HuH-7 (cell line): ENCODE results near the gene PRR36.
"Not testable (repeated sequence)": the region's sequence is repeated elsewhere in the genome, so short reads cannot be mapped to it uniquely, and the experiment has no call there.

Source experiments
- DNase-seq: peaks from one replicate; pipeline ENCODE4 v3.0.0; 2011; ENCODE audit warnings: low spot score

Gene PRR36

DNA sequence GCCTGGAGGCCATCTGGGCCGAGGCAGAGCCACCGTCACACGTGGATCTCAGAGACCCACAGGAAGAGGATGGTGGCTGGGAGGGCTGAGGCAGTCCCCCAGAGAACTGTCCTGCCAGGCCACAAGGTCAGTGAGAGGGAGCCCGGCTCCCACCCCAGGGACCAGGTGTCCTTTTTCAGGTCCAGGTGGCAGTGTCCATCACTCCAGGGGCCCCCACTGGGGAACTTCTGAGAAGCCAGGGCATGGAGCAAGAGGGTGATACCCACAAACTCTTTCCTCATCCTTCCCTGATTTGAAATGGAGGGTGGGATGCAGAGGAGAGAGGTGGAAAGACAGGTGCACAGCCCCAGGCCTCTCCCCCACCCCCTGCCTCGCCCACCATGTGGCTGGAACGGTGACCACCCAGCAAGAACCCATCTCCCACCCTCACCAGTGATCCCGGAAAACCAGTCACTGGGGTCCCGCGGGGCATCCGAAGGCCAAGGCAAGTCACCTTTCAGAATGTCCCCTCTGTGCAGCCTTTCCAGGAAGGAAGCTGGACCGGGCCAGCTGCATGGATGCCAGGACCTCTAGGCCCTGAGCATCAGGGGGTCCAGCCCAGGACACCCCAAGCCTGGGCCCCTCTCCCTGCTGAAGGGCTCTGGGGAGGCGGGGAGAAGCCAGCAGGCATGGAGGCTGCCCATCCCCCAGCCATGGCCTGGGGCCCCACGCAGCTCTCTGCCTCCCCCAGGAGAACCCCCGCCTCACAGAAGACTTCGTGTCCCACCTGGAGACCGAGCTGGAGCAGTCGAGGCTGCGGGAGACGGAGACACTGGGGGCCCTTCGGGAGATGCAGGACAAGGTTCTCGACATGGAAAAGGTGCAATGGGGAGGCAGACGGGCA lies 14.1 kb downstream of the PRR36 start:
- DNase-seq, result no peak

DNA sequence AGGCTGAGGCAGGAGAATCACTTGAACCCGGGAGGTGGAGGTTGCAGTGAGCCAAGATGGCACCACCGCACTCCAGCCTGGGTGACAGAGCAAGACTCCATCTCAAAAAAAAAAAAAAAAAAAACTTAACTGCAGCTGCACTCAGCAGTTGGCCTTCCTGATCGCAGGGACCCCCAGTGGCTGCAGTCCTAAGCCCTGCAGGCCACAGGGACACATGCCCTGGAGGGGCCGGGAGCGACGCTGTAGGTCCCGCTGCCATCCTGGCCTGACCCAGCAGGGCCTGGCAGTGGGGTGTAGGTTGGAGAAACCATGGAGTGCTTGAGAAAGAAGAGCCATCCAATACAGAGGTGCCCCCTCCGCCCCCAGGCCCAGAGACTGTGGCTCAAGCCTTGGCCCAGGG lies 15.1 kb downstream of the PRR36 start:
- DNase-seq, result not testable (repeated sequence)

DNA sequence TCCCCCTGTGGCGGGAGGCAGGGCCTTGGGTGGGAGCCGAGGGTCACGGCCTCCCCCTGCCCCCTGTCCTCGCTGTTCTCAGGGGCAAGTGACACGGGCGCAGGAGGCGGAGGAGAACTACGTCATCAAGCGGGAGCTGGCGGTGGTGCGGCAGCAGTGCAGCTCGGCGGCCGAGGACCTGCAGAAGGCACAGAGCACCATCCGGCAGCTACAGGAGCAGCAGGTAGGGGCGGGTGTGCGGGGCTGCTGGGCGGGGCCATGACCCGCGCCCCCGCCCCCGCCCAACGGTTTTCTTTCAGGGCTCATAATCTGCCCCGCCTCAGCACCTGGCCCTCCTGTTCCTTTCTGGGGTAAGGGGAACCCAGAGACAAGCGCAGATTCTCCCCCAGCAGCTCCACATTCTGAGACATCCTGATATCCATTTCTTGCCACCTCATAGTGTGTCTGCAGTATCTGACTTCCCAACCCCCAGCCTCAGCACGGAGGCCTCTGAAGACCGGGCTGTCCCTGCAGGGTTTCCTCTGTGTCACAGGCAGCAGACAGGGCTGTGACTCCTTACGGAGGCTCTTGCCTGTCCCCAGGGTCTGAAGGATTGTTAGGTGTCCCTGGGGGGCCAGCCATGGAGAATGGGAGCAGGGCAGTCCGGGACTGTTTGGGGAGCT lies 15.9 kb downstream of the PRR36 start:
- DNase-seq, result no peak

DNA sequence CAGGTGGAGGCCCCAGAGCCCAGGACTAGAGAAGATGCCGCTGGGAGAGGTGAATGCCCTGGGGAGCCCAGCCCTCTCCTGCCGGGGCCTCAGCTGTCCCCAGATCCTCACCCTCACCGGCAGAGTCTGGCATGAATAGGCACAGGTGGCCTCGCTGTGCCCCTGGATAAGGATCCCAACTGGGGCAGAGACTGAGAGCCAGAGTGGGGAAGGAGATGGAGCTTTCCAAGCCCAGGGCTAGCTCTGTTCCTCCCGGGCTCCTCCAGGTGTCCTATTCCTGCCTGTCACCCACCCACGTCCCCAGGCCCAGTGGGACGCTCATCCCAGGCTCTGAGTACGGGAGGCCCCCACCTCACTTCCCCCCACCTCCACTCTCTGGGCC lies 16.5 kb downstream of the PRR36 start:
- no peak for DNase-seq

DNA sequence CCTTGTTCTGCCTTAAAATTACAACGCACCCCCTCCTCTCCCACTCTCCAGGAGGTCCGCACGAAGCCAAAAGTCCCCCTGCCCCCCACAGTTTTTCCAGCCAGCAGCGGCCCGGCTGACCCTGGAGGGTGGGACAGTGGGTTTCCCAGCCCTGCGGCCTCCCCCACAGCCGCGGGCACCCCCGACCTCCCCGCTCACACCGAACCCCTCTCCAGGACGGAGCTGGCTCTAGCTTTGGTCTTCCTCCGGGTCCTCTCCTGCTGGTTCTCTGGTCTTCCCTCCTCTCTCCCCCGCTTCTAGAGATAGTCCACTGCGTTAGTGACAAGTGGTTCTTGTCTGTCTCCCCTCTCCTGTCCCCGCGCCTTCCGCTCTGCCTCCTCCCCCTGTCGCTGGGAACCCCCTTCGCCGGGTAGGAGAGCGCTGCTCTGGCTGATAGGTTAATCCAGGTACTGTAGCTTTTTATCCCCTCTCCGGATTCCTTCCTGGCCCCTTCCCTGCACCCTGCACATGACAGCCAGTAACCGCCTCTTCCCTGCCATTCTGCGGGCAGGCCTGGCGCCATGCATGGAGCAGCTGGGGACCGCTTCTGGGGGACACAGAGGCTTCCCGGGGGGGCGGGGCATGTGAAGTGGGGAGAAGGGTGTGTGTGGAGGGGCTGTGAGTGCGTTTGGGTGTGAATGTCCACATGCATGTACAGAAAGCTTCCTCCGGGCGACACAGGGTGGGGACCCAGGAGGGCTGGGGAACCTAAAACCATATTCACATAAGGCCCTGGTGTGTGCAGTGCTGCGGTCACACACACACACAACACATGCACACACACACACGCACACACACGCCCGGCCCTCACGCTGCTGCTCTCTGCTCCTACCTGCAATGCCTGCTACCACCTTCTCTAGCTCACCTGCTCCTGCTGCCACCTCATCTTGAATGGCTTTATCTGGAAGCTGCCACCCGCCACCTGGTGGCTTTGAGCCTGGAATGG lies 17.2 kb downstream of the PRR36 start:
- DNase-seq, result no peak

DNA sequence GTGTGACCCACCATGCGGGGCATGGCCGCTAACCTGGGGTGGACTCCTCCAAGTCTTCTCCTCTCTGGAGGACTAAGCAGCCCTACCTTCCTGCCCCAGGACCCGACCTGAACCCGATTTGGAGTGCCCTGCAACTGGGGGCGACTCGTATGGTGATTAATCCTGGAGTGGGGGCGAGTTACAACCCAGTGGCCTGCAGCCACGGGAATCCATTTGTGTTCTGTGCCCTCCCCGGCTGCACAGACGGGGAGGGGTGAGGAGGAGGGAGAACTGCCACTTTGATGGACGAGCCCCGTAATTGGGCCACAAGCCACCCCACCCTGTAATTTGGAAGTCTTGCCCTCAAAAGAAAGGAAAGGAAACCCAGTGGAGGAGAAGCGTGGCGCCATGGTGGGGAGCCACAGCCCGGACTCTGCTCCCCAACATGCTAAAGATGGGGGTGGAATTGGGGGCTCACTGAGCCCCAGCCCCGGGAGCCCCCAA lies 18.0 kb downstream of the PRR36 start:
- no peak for DNase-seq

DNA sequence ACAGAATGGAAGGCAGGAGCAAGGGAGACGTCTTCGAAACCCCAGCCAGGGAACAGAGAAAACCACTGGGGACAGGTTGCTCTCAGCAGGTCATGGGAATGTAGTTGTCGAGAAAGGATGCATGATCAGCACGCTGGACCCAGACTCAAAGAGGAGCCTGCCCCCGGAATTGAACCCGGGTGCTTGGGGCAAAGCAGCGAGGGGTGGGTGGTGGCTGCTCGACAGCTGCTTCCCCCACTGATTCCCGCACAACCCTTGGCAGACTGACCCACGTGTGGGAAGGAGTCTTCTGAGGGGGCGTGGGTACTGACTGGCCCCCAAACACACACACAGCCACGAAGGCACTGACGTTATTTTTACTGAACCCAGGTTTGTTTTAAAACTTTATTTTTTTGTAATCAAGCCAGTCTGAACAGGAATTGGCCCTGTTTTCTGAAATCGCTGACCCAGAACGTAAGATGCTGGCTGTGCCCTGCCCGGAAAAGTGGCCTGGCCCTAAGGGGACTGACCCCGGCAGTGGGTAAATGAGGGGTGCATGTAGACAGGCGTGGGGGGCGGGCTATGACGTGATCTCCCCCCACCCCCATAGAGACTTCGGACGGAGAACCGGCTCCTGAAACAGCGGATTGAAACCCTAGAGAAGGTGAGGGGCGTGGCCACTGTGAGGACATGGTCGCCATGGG lies 18.6 kb downstream of the PRR36 start:
- no peak for DNase-seq

DNA sequence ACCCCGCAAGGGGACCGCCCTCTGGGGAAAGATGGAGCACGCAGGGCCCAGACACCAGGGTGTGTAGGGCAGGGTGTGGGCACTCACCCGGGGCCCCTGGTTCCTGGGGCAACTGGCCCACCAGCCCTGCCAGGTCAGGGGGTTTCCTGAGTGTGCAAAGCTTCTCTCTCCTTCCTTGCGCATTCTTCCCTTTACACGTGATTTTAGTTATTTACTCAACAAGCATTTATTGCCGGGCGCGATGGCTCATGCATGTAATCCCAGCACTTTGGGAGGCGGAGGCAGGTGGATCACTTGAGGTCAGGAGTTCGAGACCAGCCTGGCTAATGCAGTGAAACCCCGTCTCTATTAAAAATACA lies 20.4 kb downstream of the PRR36 start:
- DNase-seq, result no peak

DNA sequence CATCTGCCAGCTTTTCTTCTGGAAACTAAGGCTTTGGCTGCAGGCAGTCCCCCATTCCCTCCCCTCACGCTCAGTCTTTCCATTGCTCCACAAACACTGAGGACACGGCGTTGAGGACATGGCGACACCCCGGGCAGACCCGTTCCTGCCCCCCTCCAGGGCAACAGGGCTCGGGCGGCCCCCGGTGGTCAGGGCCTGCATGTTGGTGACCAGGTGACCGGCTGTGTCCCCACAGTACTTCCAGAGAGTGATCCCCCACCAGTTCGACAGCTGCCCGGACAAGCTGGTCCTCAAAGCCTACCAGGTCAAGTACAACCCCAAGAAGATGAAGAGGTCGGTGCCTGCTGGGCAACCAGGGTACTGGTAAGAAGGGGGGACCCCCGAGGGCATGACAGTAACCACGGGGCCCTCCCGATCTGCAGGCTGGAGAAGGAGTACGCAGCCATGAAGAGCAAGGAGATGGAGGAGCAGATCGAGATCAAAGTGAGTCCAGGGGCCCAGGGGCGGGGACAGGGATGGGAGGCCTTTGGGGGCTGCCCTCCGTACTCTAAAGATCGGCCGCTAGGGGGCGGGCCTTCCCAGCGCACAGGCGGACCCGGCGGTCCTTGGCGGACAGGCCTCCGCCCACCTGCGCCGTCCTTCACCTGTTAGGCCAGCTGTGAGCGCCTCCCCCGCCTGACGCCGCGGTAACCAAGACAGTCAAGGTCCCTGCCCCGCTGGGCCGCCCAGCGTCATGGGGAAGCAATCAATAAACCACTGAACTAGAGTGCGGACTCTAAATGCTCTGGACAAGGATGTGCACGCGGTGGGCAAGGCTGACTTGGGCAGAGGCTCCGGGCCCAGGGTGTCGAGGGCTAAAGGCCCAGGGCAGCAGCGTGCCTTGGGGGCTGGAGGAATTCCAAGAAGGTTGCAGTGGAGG lies 21.1 kb downstream of the PRR36 start:
- DNase-seq, result peak; percentile 95

DNA sequence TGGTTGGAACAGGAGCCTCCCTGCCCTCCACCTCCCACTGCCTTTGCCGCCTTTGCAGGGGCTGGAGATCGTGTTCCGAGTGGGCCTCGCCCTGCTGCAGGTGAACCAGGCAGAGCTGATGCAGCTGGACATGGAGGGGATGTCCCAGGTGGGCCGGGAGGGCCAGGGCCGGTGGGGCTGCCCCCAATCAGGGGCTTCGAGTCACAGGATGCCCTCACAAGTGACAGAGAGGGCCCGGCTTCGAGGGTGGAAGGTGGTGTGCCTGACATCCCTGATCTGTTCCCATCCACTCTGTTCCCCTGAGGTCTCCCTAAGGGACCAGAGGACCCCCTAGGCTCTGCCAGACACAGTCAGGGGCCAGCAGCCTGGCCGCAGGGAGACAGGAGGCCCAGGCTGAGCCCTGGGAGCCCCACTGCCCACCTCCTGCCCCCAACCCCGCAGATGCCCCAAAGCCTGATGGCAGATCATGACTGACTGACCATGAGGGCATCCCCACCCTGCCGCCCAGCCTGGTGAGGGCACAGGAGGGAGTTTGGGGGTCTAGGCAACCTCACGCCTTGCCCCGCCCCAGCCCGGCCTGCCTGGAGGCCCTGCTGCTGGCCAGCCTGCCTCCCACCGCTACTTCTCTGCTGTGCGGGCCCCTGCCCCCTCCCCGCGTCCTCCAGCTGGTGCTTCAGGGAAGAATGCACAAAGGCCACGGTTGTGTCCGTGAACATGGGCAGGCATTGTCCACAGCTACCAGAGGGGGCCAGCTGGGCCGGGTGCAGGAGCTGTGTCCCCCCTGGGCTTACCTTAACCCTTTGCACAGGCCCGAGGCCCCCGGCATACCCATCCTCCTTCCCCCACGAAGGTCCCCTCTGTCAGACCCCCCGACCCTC lies 22.3 kb downstream of the PRR36 start:
- no peak for DNase-seq

DNA sequence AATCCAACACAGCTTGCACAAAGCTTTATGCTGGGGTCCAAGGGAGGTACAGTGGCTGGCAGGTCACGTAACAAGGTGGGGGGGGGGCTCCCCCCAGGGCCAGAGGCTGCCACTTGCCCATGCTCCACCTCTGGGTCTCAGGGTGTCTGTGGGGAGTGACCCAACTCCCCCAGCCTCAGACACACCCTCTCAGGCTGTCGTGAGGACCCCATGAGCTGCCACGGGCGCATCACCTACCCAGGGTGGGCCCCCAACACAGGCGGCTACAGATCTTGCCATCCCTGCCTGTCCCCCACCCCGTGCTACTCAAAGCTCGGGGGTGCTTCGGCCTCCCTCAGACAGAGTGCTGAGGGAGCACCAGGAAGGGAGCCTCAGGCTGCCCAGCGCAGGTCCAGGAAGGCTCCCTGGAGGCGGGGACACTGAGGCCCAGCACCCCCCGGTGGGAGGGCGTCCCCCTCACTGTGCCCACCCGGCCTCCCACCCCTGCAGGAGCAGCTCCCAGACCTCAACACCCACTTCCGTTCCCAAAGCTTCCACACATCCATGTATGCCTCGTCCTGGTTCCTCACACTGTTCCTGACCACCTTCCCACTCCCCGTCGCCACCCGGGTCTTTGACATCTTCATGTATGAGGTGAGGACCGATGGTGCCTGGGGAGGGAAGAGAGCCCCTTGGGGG lies 23.1 kb downstream of the PRR36 start:
- no peak for DNase-seq

DNA sequence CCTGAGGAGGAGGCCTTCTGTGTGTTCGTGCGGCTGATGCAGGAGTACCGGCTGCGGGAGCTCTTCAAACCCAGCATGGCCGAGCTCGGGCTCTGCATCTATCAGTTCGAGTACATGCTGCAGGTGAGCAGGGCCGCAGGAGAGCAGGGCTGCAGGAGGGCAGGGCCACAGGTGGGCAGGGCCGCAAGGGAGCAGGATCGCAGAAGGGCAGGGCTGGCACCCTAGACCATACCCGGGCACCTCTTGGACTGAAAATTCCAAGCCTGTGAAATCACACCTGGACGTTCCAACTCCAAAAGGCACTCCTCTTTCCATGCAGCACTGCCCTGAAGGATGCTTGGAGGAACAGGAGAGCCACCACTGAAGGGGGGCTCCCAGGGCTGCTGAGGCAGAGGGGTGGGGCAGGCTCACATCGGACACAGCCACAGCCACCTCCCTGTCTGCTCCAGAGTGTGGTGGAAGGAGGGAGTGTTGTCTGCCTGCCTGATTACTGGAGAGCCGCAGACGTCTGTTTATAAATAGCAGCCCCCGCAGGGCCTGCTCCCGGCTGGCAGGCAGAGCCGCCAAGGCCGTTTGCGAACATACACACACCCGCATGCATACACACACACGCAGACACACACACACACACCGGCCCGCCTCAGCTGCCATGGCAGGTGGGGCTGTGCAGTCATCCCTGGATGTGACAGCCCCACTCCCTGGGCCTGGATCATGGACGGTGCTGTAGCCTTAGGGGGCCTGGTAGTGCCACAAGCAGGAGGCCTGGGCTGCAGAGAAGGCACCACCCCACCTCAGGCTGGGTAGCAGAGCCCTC lies 24.0 kb downstream of the PRR36 start:
- DNase-seq, result no peak

DNA sequence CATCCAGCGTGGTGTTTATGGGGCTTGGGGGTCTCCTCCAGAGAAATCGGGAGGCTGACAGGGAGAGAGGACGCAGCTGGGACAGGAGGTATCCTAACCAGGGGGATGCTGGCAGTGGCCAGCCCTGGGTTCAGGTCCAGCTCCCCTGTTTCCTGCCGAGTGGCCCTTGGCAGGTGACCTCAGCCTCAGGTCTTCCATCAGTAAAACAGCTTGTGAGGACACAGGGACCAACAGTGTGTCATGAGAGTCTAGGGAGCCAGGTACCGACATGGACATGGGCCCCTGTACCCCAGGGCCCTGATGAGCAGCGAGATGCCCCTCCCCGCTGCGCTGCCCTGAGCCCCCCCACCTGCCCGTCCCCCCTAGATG lies 24.6 kb downstream of the PRR36 start:
- no peak for DNase-seq

DNA sequence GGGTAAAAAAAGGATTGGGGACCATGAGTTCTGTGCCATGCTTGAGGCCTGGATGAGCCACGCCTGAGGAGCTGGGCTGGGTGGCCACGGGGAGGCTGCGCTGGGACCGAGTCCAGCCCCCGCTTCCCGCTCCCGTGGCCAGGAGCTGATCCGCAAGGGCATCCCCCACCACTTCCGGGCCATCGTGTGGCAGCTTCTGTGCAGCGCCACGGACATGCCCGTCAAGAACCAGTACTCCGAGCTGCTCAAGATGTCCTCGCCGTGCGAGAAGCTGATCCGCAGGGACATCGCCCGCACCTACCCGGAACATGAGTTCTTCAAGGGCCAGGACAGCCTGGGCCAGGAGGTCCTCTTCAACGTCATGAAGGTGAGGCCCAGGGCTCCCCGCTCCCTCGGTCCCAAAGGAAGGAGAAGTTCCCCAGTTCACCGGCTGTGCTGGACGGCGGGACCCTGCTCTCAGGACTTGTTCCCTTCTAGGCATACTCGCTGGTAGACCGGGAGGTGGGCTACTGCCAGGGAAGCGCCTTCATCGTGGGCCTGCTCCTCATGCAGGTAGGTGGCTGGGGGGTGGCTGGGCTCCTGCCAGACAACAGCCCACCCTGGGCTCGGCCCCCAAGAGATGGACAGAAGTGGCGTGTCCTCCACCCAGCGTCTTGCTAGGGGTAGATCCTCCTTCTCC lies 25.3 kb downstream of the PRR36 start:
- DNase-seq, result no peak

DNA sequence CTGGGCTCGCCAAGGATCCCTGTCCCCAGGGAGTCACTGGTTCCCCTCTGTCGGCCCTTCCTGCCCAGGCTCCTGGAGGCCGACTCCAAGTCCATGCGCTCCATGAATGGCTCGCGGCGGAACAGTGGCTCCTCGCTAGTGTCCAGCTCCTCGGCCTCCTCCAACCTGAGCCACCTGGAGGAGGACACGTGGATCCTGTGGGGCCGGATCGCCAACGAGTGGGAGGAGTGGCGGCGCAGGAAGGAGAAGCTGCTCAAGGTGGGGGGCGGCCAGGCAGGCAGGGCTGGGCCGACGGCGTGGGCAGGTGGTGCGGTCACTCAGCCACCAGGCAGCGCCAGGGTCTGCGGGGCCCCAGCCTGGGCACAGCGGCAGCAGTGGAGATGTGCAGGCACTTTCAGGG lies 26.5 kb downstream of the PRR36 start:
- DNase-seq, result no peak

DNA sequence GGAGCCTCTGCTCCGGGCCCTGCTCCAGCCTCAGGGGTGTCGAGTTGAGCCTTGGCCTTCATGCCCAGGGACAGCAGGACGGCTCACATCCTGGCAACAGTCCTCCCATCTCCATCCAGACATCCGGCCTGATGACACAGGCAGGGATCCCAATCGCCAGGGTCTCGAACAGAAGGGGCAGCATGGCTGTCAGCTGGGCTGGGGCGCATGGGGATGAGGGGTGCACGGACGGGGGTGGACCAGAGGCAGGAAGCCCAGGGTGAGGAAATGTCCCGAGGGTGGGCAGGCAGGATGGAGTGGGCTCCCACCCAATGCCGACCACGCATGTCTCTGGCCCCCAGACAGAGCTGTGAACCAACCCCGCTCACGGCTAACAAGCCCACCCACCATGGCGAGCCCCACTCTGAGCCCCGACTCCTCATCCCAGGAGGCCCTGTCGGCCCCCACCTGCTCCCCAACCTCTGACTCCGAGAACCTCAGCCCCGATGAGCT lies 28.0 kb downstream of the PRR36 start:
- no peak for DNase-seq

DNA sequence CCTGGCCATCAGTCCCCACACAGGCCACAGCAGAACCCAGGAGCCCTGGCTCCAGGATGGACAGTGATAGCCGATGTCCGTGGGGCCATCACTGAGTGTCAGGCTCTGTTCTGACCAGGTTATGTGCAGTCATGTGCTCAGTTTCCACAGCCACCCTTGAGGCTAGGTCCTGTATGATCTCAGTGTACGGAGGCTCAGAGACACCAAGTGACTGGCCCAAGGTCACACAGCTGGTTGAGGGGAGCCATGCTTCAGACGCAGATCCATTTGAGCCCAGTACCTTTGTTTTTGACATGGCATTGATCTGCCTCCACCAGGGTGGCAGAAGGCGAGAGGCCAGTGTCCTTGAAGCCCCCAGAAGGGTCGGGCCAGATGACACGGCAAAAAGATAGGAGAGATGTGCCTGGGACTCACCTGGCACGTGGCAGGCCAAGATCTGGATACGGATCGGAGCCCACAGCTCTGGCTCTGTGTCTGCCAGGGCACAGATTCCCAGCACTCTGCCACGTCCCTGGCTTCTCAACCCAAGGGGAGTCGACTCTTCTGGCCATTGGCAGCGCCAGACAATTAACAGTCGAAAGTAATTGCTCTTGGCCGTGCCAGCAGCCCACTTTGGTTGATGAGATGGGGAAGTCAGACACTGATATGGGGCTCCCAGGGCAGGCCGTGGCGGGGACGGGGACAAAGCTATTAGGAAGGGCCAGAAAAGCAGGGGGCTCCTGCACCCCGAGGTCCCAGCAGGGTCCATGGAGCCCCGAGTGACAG lies 28.6 kb downstream of the PRR36 start:
- no peak for DNase-seq
